Transverse colon (tissue), 4 donors: ENCODE data around the gene SOCS1. TPM values are rescaled to one million over a fixed set of nuclear protein-coding genes. Genes with fewer than 3 reads are reported as not detected.
A peak's percentile ranks its signal among the peaks of the same experiment; 100 is the strongest.

Experiments
- DNase-seq: peaks from one replicate; pipeline ENCODE4 v3.0.0-alpha.2; 2019
- H3K27ac ChIP-seq, 4 donors: fragments of 200-600 bp; sonication (generic); 2 replicates each; pipeline ENCODE4 v1.5.1; 2016 to 2018; ENCODE audit warnings: inconsistent platforms in 4 of 4
- H3K27me3 ChIP-seq: fragments of 200-600 bp; sonication (generic); 2 replicates; pipeline ENCODE4 v1.5.1; 2017; ENCODE audit warnings: inconsistent platforms
- H3K36me3 ChIP-seq, 4 donors: fragments of 200-600 bp; sonication (generic); 2 replicates each; pipeline ENCODE4 v1.5.1; 2017 to 2019; ENCODE audit warnings: inconsistent platforms in 4 of 4
- H3K4me1 ChIP-seq, 4 donors: fragments of 200-600 bp; sonication (generic); 2 replicates each; pipeline ENCODE4 v1.5.1; 2017 to 2020; ENCODE audit warnings: inconsistent platforms in 4 of 4
- H3K4me3 ChIP-seq, 4 donors: fragments of 200-600 bp; sonication (generic); 1 replicate in 1 of 4; 2 replicates in 3 of 4; pipeline versions ENCODE4 v1.5.1 to v1.6.1; 2017 to 2019; ENCODE audit warnings: inconsistent platforms in 4 of 4
- H3K9me3 ChIP-seq, 2 donors: fragments of 200-600 bp; sonication (generic); 2 replicates each; pipeline ENCODE4 v1.5.1; 2017 to 2019; ENCODE audit warnings: inconsistent platforms in 2 of 2
- CTCF ChIP-seq, 5 experiments: fragments of 200-600 bp in 3 of 5; fragments of 450-650 bp in 2 of 5; sonication (generic) in 3 of 5; IDR thresholded peaks; 1 replicate in 2 of 5; 2 replicates in 3 of 5; pipeline ENCODE4 v1.5.1; 2016 to 2017; ENCODE audit warnings: antibody characterized with exemption in 5 of 5, inconsistent platforms in 3 of 5, mild to moderate bottlenecking in 2 of 5, moderate library complexity in 1 of 5
- EP300 ChIP-seq: sonication (generic); formaldehyde crosslinking; IDR thresholded peaks from one replicate; pipeline ENCODE4 v1.6.1; 2017; ENCODE audit warnings: antibody characterized with exemption, low read depth
- POLR2A ChIP-seq: fragments of 450-650 bp; IDR thresholded peaks from one replicate; pipeline ENCODE4 v1.6.1; 2016; ENCODE audit warnings: antibody characterized with exemption, mild to moderate bottlenecking, moderate library complexity
- POLR2AphosphoS5 ChIP-seq, 3 donors: sonication (generic); formaldehyde crosslinking; IDR thresholded peaks; one replicate each; pipeline ENCODE4 v1.6.1; 2016; ENCODE audit warnings: antibody characterized with exemption in 3 of 3
- WGBS, 2 donors: methylation state at CpG; one replicate each; pipeline ENCODE4 v1.1.5; 2018; ENCODE audit warnings: low coverage in 1 of 2; 5-methylcytosine and 5-hydroxymethylcytosine counted together
- in situ Hi-C, 4 donors: fragments of 200-750 bp; cut with MboI; loops; one replicate each; pipeline versions ENCODE4 v1.15.0 to v1.15.1; 2017; ENCODE audit warnings: low sequenced_read_pairs in 3 of 4, low pct_ligation_motif_present in 1 of 4, low pct_unique_long_range_greater_than_20kb in 1 of 4
- intact Hi-C: fragments of 100-400 bp; cut with DNase I; formaldehyde crosslinking; loops from one replicate; pipeline ENCODE4 v1.15.1; 2023; ENCODE audit warnings: low total_unique reads
- total RNA-seq, 4 donors: library from RNA; depleted of rRNA; stranded (reverse); fragments of >200 nt; gene quantifications; one replicate each; pipeline ENCODE4 v1.1.0, GENCODE V29; 2016

The SOCS1 gene
- total RNA-seq, 4 donors from 2014 or later = 2.2 to 17.6 (median 10.8) TPM

GRCh38 chr16:11260596-11260966, 4.6 kb upstream of the SOCS1 start:
- Histone ChIP-seq H3K36me3 (no peaks in the 10 kb centered on the region), H3K9me3 (no peaks in the 10 kb centered on the region), H3K27me3 (no peaks in the 10 kb centered on the region), H3K4me1 (peaks cover 20 to 52% (median 38%) of the 10 kb centered on the region in 4 donors), H3K27ac (no peak overlapping the region), H3K4me3 (no peak overlapping the region)
- TF ChIP-seq POLR2A = no peak
- no peak for TF ChIP-seq CTCF (IDR thresholded peaks at IDR 0.05)
- DNase-seq = no peak
- in situ Hi-C loops (loop anchor here in 2 of 4 donors (25.0 kb wide), 1 partner anchor 102 kb away; no protein-coding TSS in a partner anchor), intact Hi-C loops (no loop called here)
- 85 to 100% methylated on average over 1 to 3 of the region's 3 CpGs for WGBS, 2 donors

GRCh38 chr16:11259655-11260595, 3.9 kb upstream of the SOCS1 start:
- intact Hi-C loops (loop anchor here (10.0 kb wide), 3 partner anchors 95 to 185 kb away; no protein-coding TSS in a partner anchor), in situ Hi-C loops (loop anchor here (5.0 to 25.0 kb wide), 3 partner anchors 102 to 295 kb away; no protein-coding TSS in a partner anchor)
- no peaks in the 10 kb centered on the region for H3K27me3 ChIP-seq
- H3K4me1 ChIP-seq = peaks cover 20 to 51% (median 40%) of the 10 kb centered on the region in 4 donors
- H3K9me3 ChIP-seq = no peaks in the 10 kb centered on the region
- no peaks in the 10 kb centered on the region for H3K36me3 ChIP-seq
- H3K4me3 ChIP-seq = no peak overlapping the region
- TF ChIP-seq POLR2AphosphoS5 (IDR thresholded peaks at IDR 0.05) (no peak), POLR2A (no peak), EP300 (no peak), CTCF (IDR thresholded peaks at IDR 0.05) (no peak)
- DNase-seq = no peak
- peak overlapping the region; percentile 47 to 68 (median 58) for H3K27ac ChIP-seq
- WGBS, 2 donors = 95 to 100% methylated on average over 5 to 12 of the region's 12 CpGs

- Histone ChIP-seq H3K4me1 (peaks cover 20 to 52% (median 42%) of the 10 kb centered on the region in 4 donors), H3K27me3 (no peaks in the 10 kb centered on the region), H3K27ac (peak overlapping the region; percentile 47 to 68 (median 58)), H3K4me3 (peak overlapping the region in 1 of 4 donors; percentile 12), H3K9me3 (no peaks in the 10 kb centered on the region), H3K36me3 (no peaks in the 10 kb centered on the region)
- intact Hi-C loops = loop anchor here (10.0 kb wide), 3 partner anchors 96 to 184 kb away; no protein-coding TSS in a partner anchor
- TF ChIP-seq CTCF (IDR thresholded peaks at IDR 0.05) (no peak), POLR2AphosphoS5 (IDR thresholded peaks at IDR 0.05) (peak in 1 of 3 donors; percentile 25)
- DNase-seq = peak; percentile 54
- WGBS, 2 donors = 29% methylated on average over 15 of the region's 15 CpGs; no CpG with 5 or more reads in 1 of the 2 donors
- in situ Hi-C loops = loop anchor here (5.0 to 25.0 kb wide), 3 partner anchors 103 to 294 kb away; no protein-coding TSS in a partner anchor
Measured at GRCh38 chr16:11258553-11259492, 2.8 kb upstream of the SOCS1 start.
